ENCODE data around the gene AJM1. TPM values are rescaled to one million over a fixed set of nuclear protein-coding genes. Genes with fewer than 3 reads are reported as not detected.
"Not testable (repeated sequence)": the region's sequence is repeated elsewhere in the genome, so short reads cannot be mapped to it uniquely, and the experiment has no call there.

The AJM1 gene
- total RNA-seq, 1 donor from 2014 or later = 2.7 TPM

- peak; percentile 75 for TF ChIP-seq CTCF (IDR thresholded peaks at IDR 0.05)
- peak; percentile 80 for DNase-seq
- peaks cover 12% of the 10 kb centered on the region for H3K36me3 ChIP-seq
- H3K9me3 ChIP-seq; H3K27ac ChIP-seq; intact Hi-C loops (cut with DNase I); H3K4me3 ChIP-seq: not testable (repeated sequence)
- peak; percentile 1 for ATAC-seq
- peaks cover 33% of the 10 kb centered on the region for H3K4me1 ChIP-seq
- peaks cover 36% of the 10 kb centered on the region for H3K27me3 ChIP-seq
Observed at GRCh38 chr9:136843801-136844740, 1.8 kb downstream of the AJM1 start.

GRCh38 chr9:136844761-136845464, 2.6 kb downstream of the AJM1 start:
- intact Hi-C loops (cut with DNase I) = no loop called here
- Histone ChIP-seq H3K9me3 (no peaks in the 10 kb centered on the region), H3K36me3 (peaks cover 4% of the 10 kb centered on the region), H3K27me3 (peaks cover 36% of the 10 kb centered on the region), H3K27ac (no peak overlapping the region), H3K4me1 (peaks cover 35% of the 10 kb centered on the region), H3K4me3 (no peak overlapping the region)
- DNase-seq = no peak
- ATAC-seq = no peak
- no peak for TF ChIP-seq CTCF (IDR thresholded peaks at IDR 0.05)

- H3K9me3 ChIP-seq = no peaks in the 10 kb centered on the region
- peaks cover 43% of the 10 kb centered on the region for H3K4me1 ChIP-seq
- DNase-seq = no peak
- no peak for ATAC-seq
- H3K27me3 ChIP-seq = peaks cover 36% of the 10 kb centered on the region
- intact Hi-C loops (cut with DNase I) = no loop called here
- no peak overlapping the region for H3K27ac ChIP-seq
- H3K4me3 ChIP-seq = no peak overlapping the region
- no peak for TF ChIP-seq CTCF (IDR thresholded peaks at IDR 0.05)
- H3K36me3 ChIP-seq = no peaks in the 10 kb centered on the region
Observed at GRCh38 chr9:136845465-136846260, 3.4 kb downstream of the AJM1 start.

GRCh38 chr9:136846376-136847087, 4.3 kb downstream of the AJM1 start:
- Histone ChIP-seq H3K27me3 (peaks cover 36% of the 10 kb centered on the region), H3K27ac (no peak overlapping the region), H3K4me1 (peaks cover 43% of the 10 kb centered on the region), H3K36me3 (no peaks in the 10 kb centered on the region), H3K9me3 (no peaks in the 10 kb centered on the region), H3K4me3 (peak overlapping the region; percentile 89)
- DNase-seq (no peak), ATAC-seq (no peak)
- intact Hi-C loops (cut with DNase I) = no loop called here
- no peak for TF ChIP-seq CTCF (IDR thresholded peaks at IDR 0.05)
